H1 (cell line): ENCODE results near the gene STARD6. TPM values are rescaled to one million over a fixed set of nuclear protein-coding genes. Genes with fewer than 3 reads are reported as not detected.

Experiments
- CTCF ChIA-PET: fragments of 300-600 bp; sonication (Branson Sonifier 250); formaldehyde crosslinking; loops from one replicate; lab custom pipeline; 2021; ENCODE audit not compliant: partially characterized antibody; lab: Charles Lee
- POLR2A ChIA-PET: fragments of 300-600 bp; sonication (Branson Sonifier 250); formaldehyde crosslinking; loops from one replicate; lab custom pipeline; 2021; ENCODE audit warnings: inconsistent platforms; ENCODE audit not compliant: partially characterized antibody; lab: Charles Lee
- DNase-seq, 2 experiments: peaks; one replicate each; pipeline versions ENCODE4 v3.0.0 to v3.0.0-alpha.2; 2010 to 2022; ENCODE audit warnings: low spot score in 2 of 2, low read depth in 1 of 2, mixed read lengths in 1 of 2
- FAIRE-seq: peaks from 2 replicates; lab custom pipeline; 2011; peaks lifted over from hg19 to GRCh38; lab: Jason Lieb, UNC
- H2AFZ ChIP-seq: 2 replicates; pipeline ENCODE4 v1.8.1; 2012; ENCODE audit warnings: low read length, inconsistent platforms
- H2AK5ac ChIP-seq: 2 replicates; pipeline ENCODE4 v1.6.1; 2013; ENCODE audit warnings: low read depth, low read length
- H2BK120ac ChIP-seq: replicated peaks from 2 replicates; pipeline ENCODE3; 2013; ENCODE audit warnings: low read depth, low read length, inconsistent platforms
- H2BK12ac ChIP-seq: 2 replicates; pipeline ENCODE4 v1.6.1; 2013; ENCODE audit warnings: low read depth, low read length
- H2BK15ac ChIP-seq: 2 replicates; pipeline ENCODE4 v1.6.1; 2013; ENCODE audit warnings: low read length
- H2BK20ac ChIP-seq: 2 replicates; pipeline ENCODE4 v1.6.1; 2013; ENCODE audit warnings: low read length
- H2BK5ac ChIP-seq: 2 replicates; pipeline ENCODE4 v1.6.1; 2013; ENCODE audit warnings: low read depth, low read length
- H3K14ac ChIP-seq: 2 replicates; pipeline ENCODE4 v1.6.1; 2013; ENCODE audit warnings: inconsistent platforms; ENCODE audit not compliant: insufficient read length
- H3K18ac ChIP-seq: 2 replicates; pipeline ENCODE4 v1.6.1; 2013; ENCODE audit warnings: low read length; ENCODE audit errors: extremely low read depth
- H3K23ac ChIP-seq: 2 replicates; pipeline ENCODE4 v1.6.1; 2013; ENCODE audit warnings: inconsistent platforms; ENCODE audit not compliant: insufficient read length
- H3K23me2 ChIP-seq: 2 replicates; pipeline ENCODE4 v1.6.1; 2013; ENCODE audit warnings: low read depth, low read length
- H3K27ac ChIP-seq: 2 replicates; pipeline ENCODE4 v1.6.1; 2011; ENCODE audit warnings: low read depth, low read length, inconsistent platforms
- H3K27me3 ChIP-seq, 4 experiments: replicated peaks in 1 of 4; 1 replicate in 1 of 4; 2 replicates in 3 of 4; pipeline versions ENCODE4 v1.6.1 to v1.8.1; 2011 to 2013; ENCODE audit warnings: low read length in 3 of 4, mild to moderate bottlenecking in 3 of 4, inconsistent platforms in 2 of 4, mixed read lengths in 2 of 4, moderate library complexity in 1 of 4; ENCODE audit not compliant: control insufficient read depth in 3 of 4, insufficient read depth in 3 of 4; ENCODE audit errors: extremely low read depth in 1 of 4
- H3K36me3 ChIP-seq, 4 experiments: 2 replicates each; pipeline versions ENCODE4 v1.6.1 to v1.8.1; 2011 to 2013; ENCODE audit warnings: mild to moderate bottlenecking in 4 of 4, low read length in 3 of 4, moderate library complexity in 2 of 4, control low read depth in 1 of 4, inconsistent platforms in 1 of 4; ENCODE audit not compliant: insufficient read depth in 4 of 4, control insufficient read depth in 2 of 4
- H3K4ac ChIP-seq: replicated peaks from 2 replicates; pipeline ENCODE3; 2013; ENCODE audit warnings: low read length, low read depth, mixed read lengths, inconsistent platforms; ENCODE audit not compliant: insufficient read length
- H3K4me1 ChIP-seq, 4 experiments: replicated peaks in 1 of 4; 1 replicate in 1 of 4; 2 replicates in 3 of 4; pipeline versions ENCODE4 v1.6.1 to v1.8.1; 2011 to 2013; ENCODE audit warnings: low read length in 3 of 4, inconsistent platforms in 2 of 4, mixed read lengths in 1 of 4; ENCODE audit not compliant: insufficient read depth in 4 of 4, control insufficient read depth in 3 of 4
- H3K4me2 ChIP-seq, 2 experiments: 2 replicates each; pipeline versions ENCODE4 v1.6.1 to v1.8.1; 2011 to 2013; ENCODE audit warnings: low read depth in 2 of 2, low read length in 2 of 2, control low read depth in 1 of 2, inconsistent platforms in 1 of 2, mild to moderate bottlenecking in 1 of 2; ENCODE audit not compliant: insufficient read depth in 1 of 2
- H3K4me3 ChIP-seq, 4 experiments: fragments of 200-600, 300-600 bp in 1 of 4; sonication (generic), shearing (Covaris generic), sonication (Bioruptor Twin) in 1 of 4; 2 replicates each; pipeline versions ENCODE4 v1.5.1 to v1.8.1; 2011 to 2016; ENCODE audit warnings: low read length in 4 of 4, low read depth in 3 of 4, control low read depth in 2 of 4, inconsistent platforms in 2 of 4, mild to moderate bottlenecking in 2 of 4, mixed read lengths in 1 of 4, moderate library complexity in 1 of 4; ENCODE audit not compliant: insufficient read depth in 2 of 4; ENCODE audit errors: extremely low read depth in 1 of 4
- H3K56ac ChIP-seq: replicated peaks from 2 replicates; pipeline ENCODE3; 2013; ENCODE audit warnings: low read depth, mild to moderate bottlenecking, mixed read lengths, low read length, inconsistent platforms; ENCODE audit not compliant: insufficient read length
- H3K79me1 ChIP-seq: 2 replicates; pipeline ENCODE4 v1.6.1; 2013; ENCODE audit warnings: low read depth, low read length, control low read depth
- H3K79me2 ChIP-seq, 2 experiments: 2 replicates each; pipeline versions ENCODE4 v1.6.1 to v1.8.1; 2012 to 2013; ENCODE audit warnings: low read length in 2 of 2, mild to moderate bottlenecking in 2 of 2, inconsistent platforms in 1 of 2; ENCODE audit not compliant: insufficient read depth in 2 of 2, control insufficient read depth in 1 of 2
- H3K9ac ChIP-seq, 4 experiments: replicated peaks in 1 of 4; 1 replicate in 1 of 4; 2 replicates in 3 of 4; pipeline versions ENCODE4 v1.6.1 to v1.8.1; 2011 to 2013; ENCODE audit warnings: low read depth in 3 of 4, low read length in 3 of 4, control low read depth in 2 of 4, mild to moderate bottlenecking in 2 of 4, moderate library complexity in 2 of 4, inconsistent platforms in 1 of 4; ENCODE audit errors: extremely low read depth in 1 of 4
- H3K9me3 ChIP-seq, 2 experiments: 2 replicates each; pipeline versions ENCODE4 v1.6.1 to v1.8.1; 2012 to 2013; ENCODE audit warnings: mild to moderate bottlenecking in 2 of 2, moderate library complexity in 2 of 2, control low read depth in 1 of 2, inconsistent platforms in 1 of 2, low read depth in 1 of 2, low read length in 1 of 2, mixed read lengths in 1 of 2; ENCODE audit not compliant: insufficient read depth in 2 of 2
- H4K20me1 ChIP-seq, 2 experiments: replicated peaks in 1 of 2; 2 replicates each; pipeline versions ENCODE3 to v1.8.1; 2011 to 2013; ENCODE audit warnings: inconsistent platforms in 2 of 2, low read length in 2 of 2, mild to moderate bottlenecking in 1 of 2; ENCODE audit not compliant: insufficient read depth in 2 of 2, control insufficient read depth in 1 of 2
- H4K5ac ChIP-seq: 2 replicates; pipeline ENCODE4 v1.6.1; 2013; ENCODE audit warnings: low read length, low read depth, mixed read lengths, inconsistent platforms; ENCODE audit not compliant: insufficient read length
- H4K8ac ChIP-seq: 2 replicates; pipeline ENCODE4 v1.8.0; 2013; ENCODE audit warnings: mild to moderate bottlenecking, moderate library complexity, low read length, inconsistent platforms; ENCODE audit not compliant: insufficient read depth; ENCODE audit errors: extremely low read depth
- H4K91ac ChIP-seq: replicated peaks from 2 replicates; pipeline ENCODE3; 2013; ENCODE audit warnings: low read length, mixed read lengths, inconsistent platforms; ENCODE audit not compliant: insufficient read length
- ATF2 ChIP-seq: IDR thresholded peaks from 2 replicates; pipeline ENCODE4 v1.6.1; 2012; ENCODE audit warnings: low read length, inconsistent platforms
- HDAC6 ChIP-seq: IDR thresholded peaks from one replicate; pipeline ENCODE4 v1.7.1; 2012; ENCODE audit warnings: low read depth, mild to moderate bottlenecking, inconsistent platforms, low read length, moderate library complexity
- PHF8 ChIP-seq: fragments of 200-600 bp; sonication (generic); conservative IDR thresholded peaks from 2 replicates; pipeline ENCODE4 v1.7.1; 2012; ENCODE audit warnings: low read depth, mild to moderate bottlenecking, inconsistent platforms, low read length, moderate library complexity
- RAD21 ChIP-seq, 2 experiments: IDR thresholded peaks in 1 of 2; conservative IDR thresholded peaks in 1 of 2; 2 replicates each; pipeline ENCODE4 v1.6.1; 2011; ENCODE audit warnings: low read depth in 2 of 2, low read length in 2 of 2, improper control_type of control experiment in 1 of 2, inconsistent platforms in 1 of 2, mild to moderate bottlenecking in 1 of 2, moderate library complexity in 1 of 2
- RFX5 ChIP-seq: IDR thresholded peaks from 2 replicates; pipeline ENCODE4 v1.6.1; 2011; ENCODE audit warnings: low read depth, low read length, improper control_type of control experiment, borderline replicate concordance
- SIRT6 ChIP-seq: IDR thresholded peaks from one replicate; pipeline ENCODE4 v1.7.1; 2012; ENCODE audit warnings: low read length, inconsistent platforms
- SRF ChIP-seq: IDR thresholded peaks from 2 replicates; pipeline ENCODE4 v1.6.1; 2011; ENCODE audit warnings: mild to moderate bottlenecking, low read depth, low read length, moderate library complexity
- TCF12 ChIP-seq: IDR thresholded peaks from 2 replicates; pipeline ENCODE4 v1.6.1; 2011; ENCODE audit warnings: low read depth, mild to moderate bottlenecking, low read length
- WGBS, 2 experiments: shearing (Covaris generic) in 1 of 2; methylation state at CpG; one replicate each; pipeline versions ENCODE4 v1.1.6 to v1.1.7; 2013 to 2015; ENCODE audit warnings: low lambda C conversion rate in 2 of 2, mixed read lengths in 2 of 2, inconsistent platforms in 1 of 2, low coverage in 1 of 2, missing lambda C conversion rate in 1 of 2; ENCODE audit not compliant: insufficient replicate concordance in 2 of 2, insufficient coverage in 1 of 2, insufficient read length in 1 of 2; ENCODE audit errors: extremely low coverage in 1 of 2, missing lambda C conversion rate in 1 of 2; 5-methylcytosine and 5-hydroxymethylcytosine counted together
- polyA plus RNA-seq, 7 experiments: library from polyadenylated mRNA; depleted of rRNA in 3 of 7; stranded (reverse) in 5 of 7; unstranded in 2 of 7; fragments of >200 nt in 5 of 7; fragments of 200-250 nt in 2 of 7; gene quantifications; 1 replicate in 5 of 7; 2 replicates in 1 of 7; 4 replicates in 1 of 7; pipeline versions ENCODE4 v1.2.1 to v1.2.3, GENCODE V29; 2011 to 2013; ENCODE audit warnings: missing spikeins in 2 of 7, mixed read lengths in 2 of 7
- total RNA-seq: library from RNA; stranded (reverse); fragmentation: NEBNext Ultra II Directional; extraction: Animal tissue kit (Norgen Biotek cat#: 25700); gene quantifications from 2 replicates; pipeline ENCODE4 v1.2.1, GENCODE V29; 2021

Gene STARD6
- total and polyA plus RNA-seq, 2 of the 8 experiments (the other 6 are each of a cell fraction or from before 2014, with no cell fraction given): not detected

- no peak overlapping the region for H4K91ac ChIP-seq
- 84% methylated on average over 3 of the region's 3 CpGs; no CpG with 5 or more reads in 1 of the 2 experiments for WGBS, 2 experiments
- no peak overlapping the region for H2BK15ac ChIP-seq
- no peak overlapping the region for H3K56ac ChIP-seq
- DNase-seq (no peak), FAIRE-seq (no peak)
- no peak overlapping the region for H2BK20ac ChIP-seq
- H3K4me3 ChIP-seq: no peak overlapping the region
- H3K4ac ChIP-seq: no peak overlapping the region
- no peak overlapping the region for H2BK120ac ChIP-seq
- peaks cover 2 to 69% (median 18%) of the 10 kb centered on the region in 4 experiments for H3K36me3 ChIP-seq
- H3K23ac ChIP-seq: no peak overlapping the region
- no peak overlapping the region for H2AK5ac ChIP-seq
- H3K79me2 ChIP-seq: no peaks in the 10 kb centered on the region
- H3K27ac ChIP-seq: no peak overlapping the region
- no peak overlapping the region for H3K14ac ChIP-seq
- no peak overlapping the region for H2BK12ac ChIP-seq
- no peaks in the 10 kb centered on the region; a peak in 1 of 7 replicates for H3K4me1 ChIP-seq
- H4K20me1 ChIP-seq: no peaks in the 10 kb centered on the region
- CTCF ChIA-PET: no interaction called here
- H3K79me1 ChIP-seq: no peaks in the 10 kb centered on the region
- H3K18ac ChIP-seq: no peak overlapping the region
- H3K4me2 ChIP-seq: no peak overlapping the region
- H4K8ac ChIP-seq: no peak overlapping the region
- TF ChIP-seq RAD21 (IDR thresholded peaks at IDR 0.05 in 1 of 2, conservative IDR thresholded peaks at IDR 0.05 in 1 of 2; ENCODE audit: low read depth in 2 of 2, low read length in 2 of 2) (no peak), SIRT6 (no peak), TCF12 (no peak), RFX5 (no peak), ATF2 (no peak), SRF (no peak), PHF8 (no peak), HDAC6 (no peak)
- TF ChIP-seq, all 59 proteins: peak for 0
- H2AFZ ChIP-seq: no peak overlapping the region
- H3K27me3 ChIP-seq: no peaks in the 10 kb centered on the region
- H4K5ac ChIP-seq: no peak overlapping the region
- POLR2A ChIA-PET: no interaction called here
- H3K9me3 ChIP-seq: 0 out of 4 replicates have a peak, but pooled peaks cover 0 to 2% of the 10 kb centered on the region in 2 experiments
- no peak overlapping the region for H2BK5ac ChIP-seq
- no peak overlapping the region for H3K9ac ChIP-seq
- no peaks in the 10 kb centered on the region for H3K23me2 ChIP-seq
These were observed 73.1 kb downstream of the STARD6 start for GRCh38 chr18:54284535-54284934.
